H9 (cell line): Measurements from ENCODE around the gene VKORC1. TPM values are rescaled to one million over a fixed set of nuclear protein-coding genes. Genes with fewer than 3 reads are reported as not detected.

Source experiments
- DNase-seq: peaks from one replicate; pipeline ENCODE4 v3.0.0-alpha.2; 2017
- H2AFZ ChIP-seq: one replicate; pipeline ENCODE4 v1.6.1; 2013; ENCODE audit warnings: mild to moderate bottlenecking, low read length, control low read depth, moderate library complexity
- H2AK5ac ChIP-seq: 2 replicates; pipeline ENCODE4 v1.6.1; 2013; ENCODE audit warnings: low read length, control low read depth, mixed read lengths; ENCODE audit not compliant: insufficient read length
- H2BK120ac ChIP-seq: one replicate; pipeline ENCODE4 v1.6.1; 2013; ENCODE audit warnings: low read depth, mild to moderate bottlenecking, low read length, control low read depth, inconsistent platforms; ENCODE audit not compliant: poor library complexity, severe bottlenecking
- H2BK12ac ChIP-seq: 2 replicates; pipeline ENCODE4 v1.6.1; 2013; ENCODE audit warnings: low read length, control low read depth, mixed read lengths, low read depth; ENCODE audit not compliant: insufficient read length
- H2BK15ac ChIP-seq: 2 replicates; pipeline ENCODE4 v1.6.1; 2013; ENCODE audit warnings: low read depth, low read length, control low read depth
- H2BK20ac ChIP-seq: one replicate; pipeline ENCODE4 v1.6.1; 2013; ENCODE audit warnings: low read depth, mild to moderate bottlenecking, low read length, control low read depth, inconsistent platforms; ENCODE audit not compliant: poor library complexity, severe bottlenecking
- H2BK5ac ChIP-seq: 2 replicates; pipeline ENCODE4 v1.6.1; 2013; ENCODE audit warnings: low read length, control low read depth, mixed read lengths; ENCODE audit not compliant: insufficient read length
- H3K14ac ChIP-seq: 2 replicates; pipeline ENCODE4 v1.6.1; 2013; ENCODE audit warnings: low read length, control low read depth; ENCODE audit not compliant: insufficient read depth
- H3K18ac ChIP-seq: 2 replicates; pipeline ENCODE4 v1.6.1; 2013; ENCODE audit warnings: low read depth, mild to moderate bottlenecking, mixed read lengths, low read length, control low read depth; ENCODE audit not compliant: insufficient read length
- H3K23ac ChIP-seq: 2 replicates; pipeline ENCODE4 v1.6.1; 2013; ENCODE audit warnings: low read length, control low read depth, mixed read lengths, low read depth; ENCODE audit not compliant: insufficient read length
- H3K23me2 ChIP-seq: 2 replicates; pipeline ENCODE4 v1.6.1; 2013; ENCODE audit warnings: low read depth, mild to moderate bottlenecking, mixed read lengths, low read length, control low read depth; ENCODE audit not compliant: insufficient read length, poor library complexity, severe bottlenecking
- H3K27ac ChIP-seq: 2 replicates; pipeline ENCODE4 v1.5.1; 2013; ENCODE audit warnings: low read length, control low read depth, mixed read lengths, low read depth; ENCODE audit not compliant: insufficient read length
- H3K27me3 ChIP-seq: 2 replicates; pipeline ENCODE4 v1.6.1; 2013; ENCODE audit warnings: low read length, control low read depth, inconsistent platforms; ENCODE audit not compliant: insufficient read depth
- H3K4ac ChIP-seq: 2 replicates; pipeline ENCODE4 v1.6.1; 2013; ENCODE audit warnings: low read depth, mild to moderate bottlenecking, control low read depth, inconsistent platforms, low read length, moderate library complexity
- H3K4me1 ChIP-seq: 2 replicates; pipeline ENCODE4 v1.6.1; 2013; ENCODE audit warnings: low read length, control low read depth, inconsistent platforms; ENCODE audit not compliant: insufficient read depth
- H3K4me2 ChIP-seq: 2 replicates; pipeline ENCODE4 v1.6.1; 2013; ENCODE audit warnings: low read length, control low read depth, mixed read lengths; ENCODE audit not compliant: insufficient read length, insufficient read depth
- H3K56ac ChIP-seq: 2 replicates; pipeline ENCODE4 v1.6.1; 2013; ENCODE audit warnings: low read depth, mild to moderate bottlenecking, mixed read lengths, low read length, control low read depth; ENCODE audit not compliant: insufficient read length
- H3K79me1 ChIP-seq: 2 replicates; pipeline ENCODE4 v1.6.1; 2013; ENCODE audit warnings: low read depth, mild to moderate bottlenecking, moderate library complexity, low read length, control low read depth, inconsistent platforms; ENCODE audit not compliant: insufficient read depth, poor library complexity, severe bottlenecking
- H3K79me2 ChIP-seq: 2 replicates; pipeline ENCODE4 v1.6.1; 2013; ENCODE audit warnings: low read length, control low read depth, inconsistent platforms; ENCODE audit not compliant: insufficient read depth
- H3K9ac ChIP-seq: 2 replicates; pipeline ENCODE4 v1.6.1; 2013; ENCODE audit warnings: low read length, control low read depth, mixed read lengths; ENCODE audit not compliant: insufficient read length; ENCODE audit errors: extremely low read depth
- H3K9me3 ChIP-seq: one replicate; pipeline ENCODE4 v1.6.1; 2013; ENCODE audit warnings: low read depth, low read length, inconsistent platforms; ENCODE audit not compliant: control insufficient read depth
- H3T11ph ChIP-seq: one replicate; pipeline ENCODE4 v1.6.1; 2013; ENCODE audit warnings: mild to moderate bottlenecking, low read length, control low read depth, inconsistent platforms
- H4K20me1 ChIP-seq: one replicate; pipeline ENCODE4 v1.6.1; 2013; ENCODE audit not compliant: control insufficient read depth, insufficient read length, insufficient read depth
- H4K5ac ChIP-seq: 2 replicates; pipeline ENCODE4 v1.6.1; 2013; ENCODE audit warnings: low read depth, mild to moderate bottlenecking, mixed read lengths, low read length, control low read depth; ENCODE audit not compliant: insufficient read length
- H4K8ac ChIP-seq: replicated peaks from 2 replicates; pipeline ENCODE4 v1.6.1; 2013; ENCODE audit warnings: low read length, control low read depth, mixed read lengths, low read depth; ENCODE audit not compliant: insufficient read length
- H4K91ac ChIP-seq: 2 replicates; pipeline ENCODE4 v1.6.1; 2013; ENCODE audit warnings: low read depth, mild to moderate bottlenecking, moderate library complexity, mixed read lengths, low read length, control low read depth; ENCODE audit not compliant: insufficient read length
- H3K27ac Mint-ChIP-seq, 3 experiments: 2 replicates in 2 of 3; 3 replicates in 1 of 3; pipeline ENCODE4 v1.8.0; 2020 to 2021; ENCODE audit warnings: mixed read lengths in 3 of 3, mild to moderate bottlenecking in 1 of 3, moderate library complexity in 1 of 3
- H3K27me3 Mint-ChIP-seq: 2 replicates; pipeline ENCODE4 v1.8.0; 2021; ENCODE audit warnings: low read depth, mild to moderate bottlenecking, moderate library complexity, mixed read lengths
- H3K36me3 Mint-ChIP-seq, 3 experiments: 2 replicates in 2 of 3; 3 replicates in 1 of 3; pipeline ENCODE4 v1.8.0; 2020 to 2021; ENCODE audit warnings: low read depth in 3 of 3, mixed read lengths in 3 of 3; ENCODE audit not compliant: insufficient read depth in 1 of 3
- H3K4me1 Mint-ChIP-seq, 2 experiments: 2 replicates each; pipeline ENCODE4 v1.8.0; 2020; ENCODE audit warnings: mixed read lengths in 2 of 2
- H3K4me3 Mint-ChIP-seq, 2 experiments: 2 replicates in 1 of 2; 3 replicates in 1 of 2; pipeline ENCODE4 v1.8.0; 2020 to 2021; ENCODE audit warnings: mild to moderate bottlenecking in 2 of 2, mixed read lengths in 2 of 2, moderate library complexity in 1 of 2
- H3K9me3 Mint-ChIP-seq, 2 experiments: 2 replicates in 1 of 2; 3 replicates in 1 of 2; pipeline ENCODE4 v1.8.0; 2020; ENCODE audit warnings: mild to moderate bottlenecking in 2 of 2, mixed read lengths in 2 of 2, moderate library complexity in 1 of 2
- CTCF ChIP-seq: fragments of 200-600 bp; sonication (generic); conservative IDR thresholded peaks from 3 replicates; pipeline ENCODE4 v1.8.0; 2021; ENCODE audit warnings: antibody characterized with exemption, mild to moderate bottlenecking
- WGBS: extraction: QIAGEN DNeasy Blood & Tissue Kit; methylation state at CpG from one replicate; pipeline ENCODE4 v1.1.7; 2013; ENCODE audit warnings: missing lambda C conversion rate, low lambda C conversion rate, mixed read lengths; ENCODE audit not compliant: insufficient read length; ENCODE audit errors: extremely low coverage; 5-methylcytosine and 5-hydroxymethylcytosine counted together
- total RNA-seq: library from RNA; stranded (reverse); gene quantifications from 2 replicates; pipeline ENCODE4 v1.2.1, GENCODE V29; 2021

Gene VKORC1
- total RNA-seq, 1 experiment from 2014 or later = 93.9 TPM

GRCh38 chr16:31086629-31086906 lies 8.0 kb downstream of the VKORC1 start:
- no CpG with 5 or more reads among the region's 6 CpGs for WGBS
- Mint-ChIP-seq H3K4me1 (peaks cover 0 to 3% of the 10 kb centered on the region in 2 experiments; a peak in 1 of 4 replicates), H3K4me3 (no peak overlapping the region), H3K27ac (no peak overlapping the region; a peak in 1 of 7 replicates), H3K9me3 (no peaks in the 10 kb centered on the region), H3K27me3 (no peaks in the 10 kb centered on the region), H3K36me3 (peaks cover 7 to 33% (median 29%) of the 10 kb centered on the region in 3 experiments; a peak in 6 of 7 replicates)
- no peak overlapping the region for H4K91ac ChIP-seq
- no peak overlapping the region for H3K9ac ChIP-seq
- H4K20me1 ChIP-seq = no peaks in the 10 kb centered on the region
- no peak overlapping the region for H2BK15ac ChIP-seq
- no peaks in the 10 kb centered on the region for H3K27me3 ChIP-seq
- no peak for TF ChIP-seq CTCF
- no peak overlapping the region for H3K14ac ChIP-seq
- no peaks in the 10 kb centered on the region for H3K23me2 ChIP-seq
- H3K9me3 ChIP-seq = no peaks in the 10 kb centered on the region
- no peak overlapping the region for H2BK5ac ChIP-seq
- no peak overlapping the region for H2BK20ac ChIP-seq
- H3K79me2 ChIP-seq = no peaks in the 10 kb centered on the region
- H4K5ac ChIP-seq = no peak overlapping the region
- no peak overlapping the region for H2BK120ac ChIP-seq
- no peaks in the 10 kb centered on the region for H3K4me1 ChIP-seq
- no peak overlapping the region for H3K18ac ChIP-seq
- H3K4me2 ChIP-seq = no peak overlapping the region
- H2BK12ac ChIP-seq = no peak overlapping the region
- H3K23ac ChIP-seq = no peak overlapping the region
- H3K27ac ChIP-seq = no peak overlapping the region
- no peak overlapping the region for H2AK5ac ChIP-seq
- peaks cover 2% of the 10 kb centered on the region for H3K79me1 ChIP-seq
- no peak overlapping the region for H3T11ph ChIP-seq
- H3K56ac ChIP-seq = no peak overlapping the region
- H2AFZ ChIP-seq = no peak overlapping the region
- H4K8ac ChIP-seq = no peak overlapping the region
- no peak for DNase-seq
- H3K4ac ChIP-seq = no peak overlapping the region
